A549 treated with RU486 at 1 μM for 4 hours (cell line): ENCODE measurements around the gene CDC42EP2. TPM values are rescaled to one million over a fixed set of nuclear protein-coding genes. Genes with fewer than 3 reads are reported as not detected.

Experiments
- total RNA-seq: library from RNA; stranded (reverse); fragments of 200-300 nt; extraction: Qiagen RNA extraction; gene quantifications from 5 replicates; pipeline ENCODE4 v1.2.3, GENCODE V29; 2022; ENCODE audit warnings: low read depth

Gene CDC42EP2
- total RNA-seq = 12.9 to 17.9 TPM (median 15.8 TPM) in 5 replicates

GRCh38 chr11:65314501-65315203, at the start of gene CDC42EP2:
TSS of gene CDC42EP2 (plus strand) at chr11:65314866. CDS start at chr11:65320899, 6,033 bp downstream.

GRCh38 chr11:65354265-65355012, 39.8 kb downstream of the CDC42EP2 start, which contains the start of gene TIGD3:
TSS of gene TIGD3 (plus strand) at chr11:65354751. CDS start at chr11:65355809, 1,058 bp downstream.

Other genes starting within 250 kb of the CDC42EP2 start
- 56.3 to 71.6 TPM (median 66.3 TPM) in 5 replicates for gene CDCA5, start 230.8 kb upstream of the CDC42EP2 start, total RNA-seq
- gene ZFPL1, start 230.6 kb upstream of the CDC42EP2 start, total RNA-seq = 29.8 to 38.6 TPM (median 32.9 TPM) in 5 replicates
- 51.9 to 62.4 TPM (median 53.8 TPM) in 5 replicates for gene VPS51, start 218.7 kb upstream of the CDC42EP2 start, total RNA-seq
- 5.2 to 8.7 TPM (median 6.5 TPM) in 5 replicates for gene TM7SF2, start 203.0 kb upstream of the CDC42EP2 start, total RNA-seq
- 13.4 to 26.8 TPM (median 23.3 TPM) in 5 replicates for gene ZNHIT2, start 197.2 kb upstream of the CDC42EP2 start, total RNA-seq
- gene FAU, start 192.7 kb upstream of the CDC42EP2 start, total RNA-seq = 832 to 1,047 TPM (median 993 TPM) in 5 replicates
- 66.5 to 79.9 TPM (median 72.3 TPM) in 5 replicates for gene MRPL49, start 192.5 kb upstream of the CDC42EP2 start, total RNA-seq
- 27.8 to 43.7 TPM (median 41.1 TPM) in 5 replicates for gene SYVN1, start 180.3 kb upstream of the CDC42EP2 start, total RNA-seq
- gene SPDYC, start 144.6 kb upstream of the CDC42EP2 start, total RNA-seq = not detected in 5 replicates
- 90.5 to 114 TPM (median 104 TPM) in 5 replicates for gene CAPN1, start 132.9 kb upstream of the CDC42EP2 start, total RNA-seq
- 13.0 to 21.6 TPM (median 16.9 TPM) in 5 replicates for gene POLA2, start 52.9 kb upstream of the CDC42EP2 start, total RNA-seq
- 38.9 to 41.1 TPM (median 39.0 TPM) in 5 replicates for gene DPF2, start 19.0 kb downstream of the CDC42EP2 start, total RNA-seq
- gene TIGD3, start 39.9 kb downstream of the CDC42EP2 start, total RNA-seq = 0.58 to 1.2 TPM (median 0.86 TPM) in 5 replicates
- 9.8 to 12.9 TPM (median 10.9 TPM) in 5 replicates for gene SLC25A45, start 67.8 kb downstream of the CDC42EP2 start, total RNA-seq
- gene FRMD8, start 71.8 kb downstream of the CDC42EP2 start, total RNA-seq = 38.6 to 57.7 TPM (median 48.3 TPM) in 5 replicates
- gene NEAT1, start 107.9 kb downstream of the CDC42EP2 start, total RNA-seq = 119 to 272 TPM (median 214 TPM) in 5 replicates
- gene MALAT1, start 184.2 kb downstream of the CDC42EP2 start, total RNA-seq = 26.0 to 79.2 TPM (median 71.5 TPM) in 5 replicates
- gene SCYL1, start 210.2 kb downstream of the CDC42EP2 start, total RNA-seq = 41.8 to 64.0 TPM (median 60.8 TPM) in 5 replicates
- 89.5 to 139 TPM (median 115 TPM) in 5 replicates for gene LTBP3, start 243.5 kb downstream of the CDC42EP2 start, total RNA-seq